BE2C (cell line): ENCODE measurements around the gene MALAT1.

ENCODE experiments used
- DNase-seq: peaks from one replicate; pipeline ENCODE4 v3.0.0-alpha.2; 2020
- H3K27me3 ChIP-seq: fragments of 250-450 bp; sonication (Bioruptor Pico); 2 replicates; pipeline ENCODE4 v1.5.1; 2020; ENCODE audit warnings: mild to moderate bottlenecking
- H3K36me3 ChIP-seq: fragments of 250-450 bp; sonication (Bioruptor Pico); 2 replicates; pipeline ENCODE4 v1.5.1; 2020; ENCODE audit warnings: mild to moderate bottlenecking
- H3K4me1 ChIP-seq: fragments of 250-450 bp; sonication (Bioruptor Pico); 2 replicates; pipeline ENCODE4 v1.5.1; 2020
- H3K4me3 ChIP-seq: 2 replicates; pipeline ENCODE4 v1.5.1; 2011; ENCODE audit warnings: low read depth, low read length
- H3K9me3 ChIP-seq: fragments of 250-450 bp; sonication (Bioruptor Pico); 2 replicates; pipeline ENCODE4 v1.5.1; 2020
- CTCF ChIP-seq: IDR thresholded peaks from 2 replicates; pipeline ENCODE4 v1.5.1; 2012; ENCODE audit warnings: mild to moderate bottlenecking, low read depth, low read length

The MALAT1 gene

DNA sequence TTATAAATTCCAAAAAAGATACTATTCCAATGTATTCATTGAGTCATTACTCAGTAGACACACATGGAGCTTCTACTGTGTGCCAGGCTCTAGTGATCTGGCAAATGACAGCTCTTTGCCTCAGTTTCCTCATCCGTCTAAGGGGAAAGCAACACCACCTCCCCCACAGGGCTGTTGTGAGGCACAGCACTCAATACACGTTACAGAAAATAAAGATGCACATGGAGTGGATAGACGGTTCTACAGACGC lies 6.5 kb upstream of the MALAT1 start:
- H3K27me3 ChIP-seq = no peaks in the 10 kb centered on the region
- DNase-seq = no peak
- no peaks in the 10 kb centered on the region for H3K36me3 ChIP-seq
- peaks cover 51% of the 10 kb centered on the region for H3K4me1 ChIP-seq
- H3K4me3 ChIP-seq = no peak overlapping the region
- no peak for TF ChIP-seq CTCF
- no peaks in the 10 kb centered on the region for H3K9me3 ChIP-seq

GRCh38 chr11:65492637-65493366 lies 6.0 kb upstream of the MALAT1 start:
- no peak overlapping the region for H3K4me3 ChIP-seq
- no peak for TF ChIP-seq CTCF
- DNase-seq = no peak
- no peaks in the 10 kb centered on the region for H3K36me3 ChIP-seq
- peaks cover 51% of the 10 kb centered on the region for H3K4me1 ChIP-seq
- H3K9me3 ChIP-seq = no peaks in the 10 kb centered on the region
- H3K27me3 ChIP-seq = no peaks in the 10 kb centered on the region

- no peaks in the 10 kb centered on the region for H3K36me3 ChIP-seq
- no peak for DNase-seq
- H3K27me3 ChIP-seq = no peaks in the 10 kb centered on the region
- TF ChIP-seq CTCF = no peak
- H3K4me1 ChIP-seq = peaks cover 44% of the 10 kb centered on the region
- H3K9me3 ChIP-seq = no peaks in the 10 kb centered on the region
- no peak overlapping the region for H3K4me3 ChIP-seq
Observed at GRCh38 chr11:65493367-65494176, 5.3 kb upstream of the MALAT1 start.

- H3K4me3 ChIP-seq = peak overlapping the region; percentile 53
- DNase-seq = no peak
- no peaks in the 10 kb centered on the region for H3K27me3 ChIP-seq
- peaks cover 16% of the 10 kb centered on the region for H3K4me1 ChIP-seq
- no peak for TF ChIP-seq CTCF
- peaks cover 23% of the 10 kb centered on the region for H3K36me3 ChIP-seq
- no peaks in the 10 kb centered on the region for H3K9me3 ChIP-seq
Observed at GRCh38 chr11:65496304-65497140, 2.3 kb upstream of the MALAT1 start.

DNA sequence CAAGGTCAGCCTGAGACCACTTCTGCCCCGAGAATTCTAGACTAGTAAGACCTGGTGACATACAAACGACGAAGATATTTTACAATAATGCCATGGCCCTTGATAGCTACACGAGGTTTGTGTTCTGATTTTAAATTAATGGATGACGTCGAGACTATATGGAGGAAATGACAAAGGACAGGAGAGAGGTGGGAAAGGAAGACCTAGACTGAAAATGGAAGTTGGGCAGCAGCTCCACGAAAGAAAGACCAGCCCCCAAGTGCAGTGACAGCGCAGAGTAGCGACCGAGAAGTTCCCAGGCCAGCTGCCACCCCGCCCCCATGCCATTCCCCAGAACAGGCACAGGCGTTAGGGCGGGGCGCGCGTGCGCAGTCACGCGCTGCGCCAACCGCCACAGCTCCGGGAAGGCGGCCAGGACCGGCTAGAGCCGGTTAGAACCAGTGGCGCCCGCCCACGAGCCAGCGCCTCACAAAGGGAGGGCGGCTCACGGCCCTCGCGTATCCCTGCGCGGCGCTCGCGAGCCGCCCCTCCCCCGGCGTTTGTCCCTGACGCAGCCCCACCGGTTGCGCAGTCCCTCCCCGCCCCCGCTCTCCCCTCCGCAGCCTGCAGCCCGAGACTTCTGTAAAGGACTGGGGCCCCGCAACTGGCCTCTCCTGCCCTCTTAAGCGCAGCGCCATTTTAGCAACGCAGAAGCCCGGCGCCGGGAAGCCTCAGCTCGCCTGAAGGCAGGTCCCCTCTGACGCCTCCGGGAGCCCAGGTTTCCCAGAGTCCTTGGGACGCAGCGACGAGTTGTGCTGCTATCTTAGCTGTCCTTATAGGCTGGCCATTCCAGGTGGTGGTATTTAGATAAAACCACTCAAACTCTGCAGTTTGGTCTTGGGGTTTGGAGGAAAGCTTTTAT lies 1.5 kb upstream of the MALAT1 start:
- H3K4me1 ChIP-seq = peaks cover 9% of the 10 kb centered on the region
- DNase-seq = peak; percentile 96
- TF ChIP-seq CTCF = no peak
- peak overlapping the region; percentile 96 for H3K4me3 ChIP-seq
- peaks cover 32% of the 10 kb centered on the region for H3K36me3 ChIP-seq
- H3K27me3 ChIP-seq = no peaks in the 10 kb centered on the region
- H3K9me3 ChIP-seq = no peaks in the 10 kb centered on the region
